Measurements from ENCODE around the gene PLXNC1.

PLXNC1 gene

GRCh38 chr12:94245631-94246383 lies 97.4 kb downstream of the PLXNC1 start:
- DNase-seq, result no peak

- DNase-seq, result no peak
Observed at GRCh38 chr12:94247246-94247645, 98.9 kb downstream of the PLXNC1 start.

GRCh38 chr12:94248582-94248981 lies 100.2 kb downstream of the PLXNC1 start:
- no peak for DNase-seq

- no peak for DNase-seq
Observed at GRCh38 chr12:94250130-94250529, 101.8 kb downstream of the PLXNC1 start.

- DNase-seq, result no peak
Observed at GRCh38 chr12:94254270-94254669, 105.9 kb downstream of the PLXNC1 start.

- no peak for DNase-seq
Observed at GRCh38 chr12:94255006-94255405, 106.6 kb downstream of the PLXNC1 start.

GRCh38 chr12:94255428-94255827 lies 107.1 kb downstream of the PLXNC1 start:
- DNase-seq, result no peak

- DNase-seq, result no peak
Observed at GRCh38 chr12:94258593-94258992, 110.2 kb downstream of the PLXNC1 start.

- no peak for DNase-seq
Observed at GRCh38 chr12:94260017-94260416, 111.6 kb downstream of the PLXNC1 start.

- DNase-seq, result no peak
Observed at GRCh38 chr12:94260717-94261116, 112.3 kb downstream of the PLXNC1 start.

- no peak for DNase-seq
Observed at GRCh38 chr12:94261119-94261518, 112.7 kb downstream of the PLXNC1 start.

- DNase-seq, result no peak
Observed at GRCh38 chr12:94261786-94262185, 113.4 kb downstream of the PLXNC1 start.

- no peak for DNase-seq
Observed at GRCh38 chr12:94262228-94263010, 114.0 kb downstream of the PLXNC1 start.

GRCh38 chr12:94263011-94263811 lies 114.8 kb downstream of the PLXNC1 start:
- DNase-seq, result no peak

GRCh38 chr12:94263905-94264561 lies 115.7 kb downstream of the PLXNC1 start:
- DNase-seq, result no peak

GRCh38 chr12:94264736-94265485 lies 116.5 kb downstream of the PLXNC1 start:
- no peak for DNase-seq

- no peak for DNase-seq
Observed at GRCh38 chr12:94265539-94265938, 117.2 kb downstream of the PLXNC1 start.

GRCh38 chr12:94265966-94266745 lies 117.8 kb downstream of the PLXNC1 start:
- no peak for DNase-seq

- DNase-seq, result no peak
Observed at GRCh38 chr12:94266796-94267536, 118.6 kb downstream of the PLXNC1 start.

- DNase-seq, result no peak
Observed at GRCh38 chr12:94267537-94267872, 119.1 kb downstream of the PLXNC1 start.

Data from NCI-H510A treated with DMSO at 0.1 percent for 48 hours (cell line).